Mesothelial cell of epicardium (in vitro differentiated cells): ENCODE measurements around the gene BOD1L1. TPM values are rescaled to one million over a fixed set of nuclear protein-coding genes. Genes with fewer than 3 reads are reported as not detected.

Experiments used
- DNase-seq, 2 experiments: peaks; one replicate each; pipeline ENCODE4 v3.0.0; 2021; ENCODE audit warnings: low spot score in 2 of 2; ENCODE audit not compliant: unreplicated experiment in 2 of 2
- H3K27ac Mint-ChIP-seq: 2 replicates; pipeline ENCODE4 v1.8.0; 2021; ENCODE audit warnings: mixed read lengths
- H3K27me3 Mint-ChIP-seq: 2 replicates; pipeline ENCODE4 v1.8.0; 2021; ENCODE audit warnings: low read depth, mixed read lengths
- H3K36me3 Mint-ChIP-seq: 2 replicates; pipeline ENCODE4 v1.8.0; 2021; ENCODE audit warnings: mixed read lengths
- H3K4me1 Mint-ChIP-seq: 2 replicates; pipeline ENCODE4 v1.8.0; 2021; ENCODE audit warnings: mixed read lengths
- H3K4me3 Mint-ChIP-seq: 2 replicates; pipeline ENCODE4 v1.8.0; 2021; ENCODE audit warnings: mild to moderate bottlenecking, moderate library complexity, mixed read lengths
- H3K9me3 Mint-ChIP-seq: 2 replicates; pipeline ENCODE4 v1.8.0; 2021; ENCODE audit warnings: mixed read lengths
- CTCF ChIP-seq: fragments of 200-600 bp; sonication (generic); IDR thresholded peaks from one replicate; pipeline ENCODE4 v1.5.0; 2021; ENCODE audit warnings: antibody characterized with exemption; ENCODE audit not compliant: unreplicated experiment
- total RNA-seq: library from RNA; stranded (reverse); gene quantifications from 3 replicates; pipeline ENCODE4 v1.2.1, GENCODE V29; 2021

Gene BOD1L1
- total RNA-seq, 1 donor from 2014 or later, result 56.8 TPM

- Mint-ChIP-seq H3K27me3 (no peaks in the 10 kb centered on the region), H3K4me3 (no peak overlapping the region), H3K4me1 (no peaks in the 10 kb centered on the region), H3K27ac (no peak overlapping the region), H3K36me3 (peaks cover 59% of the 10 kb centered on the region), H3K9me3 (no peaks in the 10 kb centered on the region)
- no peak for TF ChIP-seq CTCF
- DNase-seq, result no peak
These were observed 26.5 kb downstream of the BOD1L1 start for GRCh38 chr4:13601048-13601447.

GRCh38 chr4:13599159-13599558 is 28.4 kb downstream of the BOD1L1 start:
- no peaks in the 10 kb centered on the region for H3K9me3 Mint-ChIP-seq
- H3K36me3 Mint-ChIP-seq, result peaks cover 58% of the 10 kb centered on the region
- no peak for DNase-seq
- no peaks in the 10 kb centered on the region for H3K4me1 Mint-ChIP-seq
- no peak for TF ChIP-seq CTCF
- H3K27ac Mint-ChIP-seq, result no peak overlapping the region
- no peaks in the 10 kb centered on the region for H3K27me3 Mint-ChIP-seq
- H3K4me3 Mint-ChIP-seq, result no peak overlapping the region

- TF ChIP-seq CTCF, result no peak
- Mint-ChIP-seq H3K27me3 (no peaks in the 10 kb centered on the region), H3K27ac (no peak overlapping the region), H3K9me3 (no peaks in the 10 kb centered on the region), H3K36me3 (peaks cover 44% of the 10 kb centered on the region), H3K4me3 (no peak overlapping the region), H3K4me1 (no peaks in the 10 kb centered on the region)
- no peak for DNase-seq
These were observed 29.9 kb downstream of the BOD1L1 start for GRCh38 chr4:13597604-13598003.

GRCh38 chr4:13597141-13597540 is 30.4 kb downstream of the BOD1L1 start:
- H3K27me3 Mint-ChIP-seq, result no peaks in the 10 kb centered on the region
- no peak for TF ChIP-seq CTCF
- no peak for DNase-seq
- H3K4me1 Mint-ChIP-seq, result no peaks in the 10 kb centered on the region
- no peaks in the 10 kb centered on the region for H3K9me3 Mint-ChIP-seq
- H3K27ac Mint-ChIP-seq, result no peak overlapping the region
- no peak overlapping the region for H3K4me3 Mint-ChIP-seq
- H3K36me3 Mint-ChIP-seq, result peaks cover 40% of the 10 kb centered on the region

GRCh38 chr4:13592220-13592619 is 35.3 kb downstream of the BOD1L1 start:
- Mint-ChIP-seq H3K36me3 (peaks cover 21% of the 10 kb centered on the region), H3K4me3 (no peak overlapping the region), H3K9me3 (no peaks in the 10 kb centered on the region), H3K4me1 (no peaks in the 10 kb centered on the region), H3K27ac (no peak overlapping the region), H3K27me3 (no peaks in the 10 kb centered on the region)
- no peak for DNase-seq
- no peak for TF ChIP-seq CTCF

GRCh38 chr4:13590766-13591165 is 36.8 kb downstream of the BOD1L1 start:
- TF ChIP-seq CTCF, result no peak
- no peak for DNase-seq
- no peaks in the 10 kb centered on the region for H3K9me3 Mint-ChIP-seq
- no peaks in the 10 kb centered on the region for H3K27me3 Mint-ChIP-seq
- no peak overlapping the region for H3K27ac Mint-ChIP-seq
- peaks cover 19% of the 10 kb centered on the region for H3K36me3 Mint-ChIP-seq
- no peak overlapping the region for H3K4me3 Mint-ChIP-seq
- no peaks in the 10 kb centered on the region for H3K4me1 Mint-ChIP-seq
